K562 (cell line): ENCODE measurements around the gene BCAS3. TPM values are rescaled to one million over a fixed set of nuclear protein-coding genes. Genes with fewer than 3 reads are reported as not detected.

ENCODE experiments used
- ARNT ChIP-seq, 2 experiments: fragments of 450-650 bp; IDR thresholded peaks; 2 replicates each; pipeline ENCODE4 v1.6.1; 2016; ENCODE audit warnings: mild to moderate bottlenecking in 1 of 2
- GABPA ChIP-seq: fragments of 200-800 bp; sonication (Bioruptor generic); conservative IDR thresholded peaks from 2 replicates; pipeline ENCODE4 v1.6.1; 2016; ENCODE audit warnings: low read depth, missing genetic modification characterization, missing compliant biosample characterization
- HDAC2 ChIP-seq: fragments of 450-650 bp; IDR thresholded peaks from 2 replicates; pipeline ENCODE4 v1.6.1; 2016; ENCODE audit warnings: mild to moderate bottlenecking
- MAZ ChIP-seq, 2 experiments: fragments of 450-650 bp in 1 of 2; sonication (generic) in 1 of 2; formaldehyde crosslinking; IDR thresholded peaks in 1 of 2; conservative IDR thresholded peaks in 1 of 2; 2 replicates each; pipeline versions ENCODE4 v1.4.0 to v1.5.0; 2020; ENCODE audit warnings: mild to moderate bottlenecking in 1 of 2, missing genetic modification reagents in 1 of 2
- MBD2 ChIP-seq: sonication (generic); IDR thresholded peaks from 2 replicates; pipeline ENCODE4 v1.6.1; 2016; ENCODE audit warnings: low read depth, borderline replicate concordance
- NRF1 ChIP-seq, 2 experiments: fragments of 450-650 bp; IDR thresholded peaks in 1 of 2; conservative IDR thresholded peaks in 1 of 2; 2 replicates each; pipeline ENCODE4 v1.6.1; 2014; ENCODE audit warnings: mild to moderate bottlenecking in 2 of 2
- PBX2 ChIP-seq, 2 experiments: IDR thresholded peaks in 1 of 2; conservative IDR thresholded peaks in 1 of 2; 2 replicates each; pipeline ENCODE4 v1.6.1; 2016; ENCODE audit warnings: low read depth in 2 of 2, mild to moderate bottlenecking in 1 of 2, missing compliant biosample characterization in 1 of 2, missing genetic modification characterization in 1 of 2, moderate library complexity in 1 of 2
- SMARCE1 ChIP-seq: fragments of 450-650 bp; IDR thresholded peaks from 2 replicates; pipeline ENCODE4 v1.7.1; 2016; ENCODE audit warnings: mild to moderate bottlenecking
- SUPT5H ChIP-seq: fragments of 450-650 bp; IDR thresholded peaks from 2 replicates; pipeline ENCODE4 v1.6.1; 2016
- THRAP3 ChIP-seq: fragments of 450-650 bp; IDR thresholded peaks from 2 replicates; pipeline ENCODE4 v1.6.1; 2016; ENCODE audit warnings: mild to moderate bottlenecking, inconsistent platforms, borderline replicate concordance
- WHSC1 ChIP-seq: IDR thresholded peaks from one replicate; pipeline ENCODE4 v1.6.1; 2012; ENCODE audit warnings: low read length, control low read depth, inconsistent platforms
- polyA plus RNA-seq, 8 experiments: library from polyadenylated mRNA; depleted of rRNA in 4 of 8; stranded (reverse) in 5 of 8; unstranded in 3 of 8; fragments of >200 nt; fragmentation: Nextera tagmentation in 2 of 8; fragmentation: Illumina TruSeq in 1 of 8; extraction: Ambion mirVana in 2 of 8; extraction: Trizol in 1 of 8; gene quantifications; 2 replicates each; pipeline versions ENCODE4 v1.2.1 to v1.2.3, GENCODE V29; 2011 to 2014; ENCODE audit warnings: inconsistent platforms in 1 of 8, missing spikeins in 1 of 8
- total RNA-seq, 7 experiments: library from RNA; depleted of rRNA in 6 of 7; stranded (reverse); fragments of >200 nt in 6 of 7; fragmentation: Illumina TruSeq in 2 of 7; extraction: Trizol in 2 of 7; gene quantifications; 2 replicates each; pipeline versions ENCODE4 v1.2.1 to v1.2.3, GENCODE V29; 2011 to 2021; ENCODE audit warnings: low replicate concordance in 1 of 7
- TF ChIP-seq, protein P1 (sequence below), 2 experiments: fragments of 450-650 bp; formaldehyde crosslinking in 1 of 2; IDR thresholded peaks; 2 replicates each; pipeline versions ENCODE4 v1.4.0 to v1.6.1; 2014 to 2020; ENCODE audit warnings: mild to moderate bottlenecking in 2 of 2, borderline replicate concordance in 1 of 2, low read depth in 1 of 2
- TF ChIP-seq, protein P2 (sequence below), 2 experiments: fragments of 200-800 bp in 1 of 2; sonication (Bioruptor generic) in 1 of 2; sonication (generic) in 1 of 2; formaldehyde crosslinking in 1 of 2; IDR thresholded peaks in 1 of 2; conservative IDR thresholded peaks in 1 of 2; 2 replicates each; pipeline versions ENCODE4 v1.5.0 to v1.6.1; 2016 to 2020; ENCODE audit warnings: missing compliant biosample characterization in 1 of 2, missing genetic modification characterization in 1 of 2, missing genetic modification reagents in 1 of 2

The BCAS3 gene
- total and polyA plus RNA-seq, 9 of the 15 experiments (the other 6 are each of a cell fraction or from before 2014, with no cell fraction given), result 1.9 to 5.5 (median 3.5) TPM

GRCh38 chr17:60677308-60678117 lies at the start of gene BCAS3 (continued):
- TF ChIP-seq, protein P1, sequence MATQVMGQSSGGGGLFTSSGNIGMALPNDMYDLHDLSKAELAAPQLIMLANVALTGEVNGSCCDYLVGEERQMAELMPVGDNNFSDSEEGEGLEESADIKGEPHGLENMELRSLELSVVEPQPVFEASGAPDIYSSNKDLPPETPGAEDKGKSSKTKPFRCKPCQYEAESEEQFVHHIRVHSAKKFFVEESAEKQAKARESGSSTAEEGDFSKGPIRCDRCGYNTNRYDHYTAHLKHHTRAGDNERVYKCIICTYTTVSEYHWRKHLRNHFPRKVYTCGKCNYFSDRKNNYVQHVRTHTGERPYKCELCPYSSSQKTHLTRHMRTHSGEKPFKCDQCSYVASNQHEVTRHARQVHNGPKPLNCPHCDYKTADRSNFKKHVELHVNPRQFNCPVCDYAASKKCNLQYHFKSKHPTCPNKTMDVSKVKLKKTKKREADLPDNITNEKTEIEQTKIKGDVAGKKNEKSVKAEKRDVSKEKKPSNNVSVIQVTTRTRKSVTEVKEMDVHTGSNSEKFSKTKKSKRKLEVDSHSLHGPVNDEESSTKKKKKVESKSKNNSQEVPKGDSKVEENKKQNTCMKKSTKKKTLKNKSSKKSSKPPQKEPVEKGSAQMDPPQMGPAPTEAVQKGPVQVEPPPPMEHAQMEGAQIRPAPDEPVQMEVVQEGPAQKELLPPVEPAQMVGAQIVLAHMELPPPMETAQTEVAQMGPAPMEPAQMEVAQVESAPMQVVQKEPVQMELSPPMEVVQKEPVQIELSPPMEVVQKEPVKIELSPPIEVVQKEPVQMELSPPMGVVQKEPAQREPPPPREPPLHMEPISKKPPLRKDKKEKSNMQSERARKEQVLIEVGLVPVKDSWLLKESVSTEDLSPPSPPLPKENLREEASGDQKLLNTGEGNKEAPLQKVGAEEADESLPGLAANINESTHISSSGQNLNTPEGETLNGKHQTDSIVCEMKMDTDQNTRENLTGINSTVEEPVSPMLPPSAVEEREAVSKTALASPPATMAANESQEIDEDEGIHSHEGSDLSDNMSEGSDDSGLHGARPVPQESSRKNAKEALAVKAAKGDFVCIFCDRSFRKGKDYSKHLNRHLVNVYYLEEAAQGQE (IDR thresholded peaks at IDR 0.05; ENCODE audit: borderline replicate concordance), result peak; percentile 93
- TF ChIP-seq, protein P1 (CRISPR knock-in tag; IDR thresholded peaks at IDR 0.05; ENCODE audit: low read depth), result no peak
- TF ChIP-seq WHSC1 (no peak), SMARCE1 (0 out of 2 replicates have a peak, but pooled peaks have one; percentile 46), SUPT5H (peak; percentile 93), THRAP3 (no peak), MAZ (CRISPR knock-in tag; conservative IDR thresholded peaks at IDR 0.05 in 1 of 2, IDR thresholded peaks at IDR 0.05 in 1 of 2) (peak in 1 of 2 experiments; percentile 11; a peak in 1 of 4 replicates), GABPA (tag) (peak; percentile 94), ARNT (IDR thresholded peaks at IDR 0.05) (peak in 1 of 2 experiments; percentile 53; a peak in 1 of 4 replicates), MBD2 (peak; percentile 98), NRF1 (conservative IDR thresholded peaks at IDR 0.05 in 1 of 2, IDR thresholded peaks at IDR 0.05 in 1 of 2) (peak; percentile 42 to 59), PBX2 (CRISPR knock-in tag; IDR thresholded peaks at IDR 0.05; ENCODE audit: low read depth) (peak; percentile 94), PBX2 (tag; conservative IDR thresholded peaks at IDR 0.05; ENCODE audit: low read depth) (peak; percentile 97), HDAC2 (peak; percentile 78)
- TF ChIP-seq, protein P2, sequence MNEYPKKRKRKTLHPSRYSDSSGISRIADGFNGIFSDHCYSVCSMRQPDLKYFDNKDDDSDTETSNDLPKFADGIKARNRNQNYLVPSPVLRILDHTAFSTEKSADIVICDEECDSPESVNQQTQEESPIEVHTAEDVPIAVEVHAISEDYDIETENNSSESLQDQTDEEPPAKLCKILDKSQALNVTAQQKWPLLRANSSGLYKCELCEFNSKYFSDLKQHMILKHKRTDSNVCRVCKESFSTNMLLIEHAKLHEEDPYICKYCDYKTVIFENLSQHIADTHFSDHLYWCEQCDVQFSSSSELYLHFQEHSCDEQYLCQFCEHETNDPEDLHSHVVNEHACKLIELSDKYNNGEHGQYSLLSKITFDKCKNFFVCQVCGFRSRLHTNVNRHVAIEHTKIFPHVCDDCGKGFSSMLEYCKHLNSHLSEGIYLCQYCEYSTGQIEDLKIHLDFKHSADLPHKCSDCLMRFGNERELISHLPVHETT (CRISPR knock-in tag; conservative IDR thresholded peaks at IDR 0.05 in 1 of 2, IDR thresholded peaks at IDR 0.05 in 1 of 2), result peak in 1 of 2 experiments; percentile 10; a peak in 1 of 4 replicates
